Epithelial cell of esophagus (primary cell): Measurements from ENCODE around the gene RAD9A.

Experiments
- DNase-seq: peaks from one replicate; pipeline ENCODE4 v3.0.0; 2010; ENCODE audit warnings: low read depth
- H3K4me3 ChIP-seq: 2 replicates; pipeline ENCODE4 v1.5.1; 2011; ENCODE audit warnings: mild to moderate bottlenecking, low read length, control low read depth
- CTCF ChIP-seq: IDR thresholded peaks from 2 replicates; pipeline ENCODE4 v1.5.1; 2011; ENCODE audit warnings: low read depth, mild to moderate bottlenecking, low read length, control low read depth, inconsistent platforms; ENCODE audit not compliant: insufficient read depth; ENCODE audit errors: missing control alignments

RAD9A gene

GRCh38 chr11:67376873-67377808 is 14.6 kb upstream of the RAD9A start:
- DNase-seq, result no peak
- H3K4me3 ChIP-seq, result no peak overlapping the region
- no peak for TF ChIP-seq CTCF

GRCh38 chr11:67378544-67378943 is 13.2 kb upstream of the RAD9A start:
- no peak for TF ChIP-seq CTCF
- DNase-seq, result no peak
- H3K4me3 ChIP-seq, result no peak overlapping the region

GRCh38 chr11:67379061-67380058 is 12.4 kb upstream of the RAD9A start:
- no peak overlapping the region for H3K4me3 ChIP-seq
- no peak for TF ChIP-seq CTCF
- peak; percentile 74 for DNase-seq

- no peak for DNase-seq
- no peak overlapping the region for H3K4me3 ChIP-seq
- no peak for TF ChIP-seq CTCF
These were observed 10.4 kb upstream of the RAD9A start for GRCh38 chr11:67381244-67381972.

- peak; percentile 79 for DNase-seq
- no peak overlapping the region for H3K4me3 ChIP-seq
- TF ChIP-seq CTCF, result peak; percentile 99
These were observed 9.3 kb upstream of the RAD9A start for GRCh38 chr11:67382276-67383136.
